Brain microvascular endothelial cell (primary cell): ENCODE data around the gene BTRC.
"Not testable (repeated sequence)": the region's sequence is repeated elsewhere in the genome, so short reads cannot be mapped to it uniquely, and the experiment has no call there.

Source experiments
- DNase-seq: peaks from one replicate; pipeline ENCODE4 v3.0.0-alpha.2; 2020
- H3K27ac ChIP-seq: fragments of 250-450 bp; sonication (Bioruptor Pico); 2 replicates; pipeline ENCODE4 v1.5.1; 2020; ENCODE audit warnings: mild to moderate bottlenecking, moderate library complexity
- H3K27me3 ChIP-seq: fragments of 250-450 bp; sonication (Bioruptor Pico); replicated peaks from 2 replicates; pipeline ENCODE4 v1.5.1; 2020; ENCODE audit warnings: mild to moderate bottlenecking
- H3K36me3 ChIP-seq: fragments of 250-450 bp; sonication (Bioruptor Pico); replicated peaks from 2 replicates; pipeline ENCODE4 v1.5.1; 2020; ENCODE audit warnings: mild to moderate bottlenecking
- H3K4me3 ChIP-seq: 2 replicates; pipeline ENCODE4 v1.5.1; 2011; ENCODE audit warnings: low read depth, mild to moderate bottlenecking, control low read depth, low read length, moderate library complexity
- in situ Hi-C: cut with HindIII; loops from 2 replicates; pipeline ENCODE4 v1.10.0; 2017; ENCODE audit warnings: low sequenced_read_pairs, low pct_ligation_motif_present
- TF ChIP-seq, protein P1 (sequence below): IDR thresholded peaks from 2 replicates; pipeline ENCODE4 v1.5.1; 2011; ENCODE audit warnings: low read depth, mild to moderate bottlenecking, moderate library complexity, low read length, control low read depth, inconsistent platforms; ENCODE audit errors: missing control alignments

BTRC gene

DNA sequence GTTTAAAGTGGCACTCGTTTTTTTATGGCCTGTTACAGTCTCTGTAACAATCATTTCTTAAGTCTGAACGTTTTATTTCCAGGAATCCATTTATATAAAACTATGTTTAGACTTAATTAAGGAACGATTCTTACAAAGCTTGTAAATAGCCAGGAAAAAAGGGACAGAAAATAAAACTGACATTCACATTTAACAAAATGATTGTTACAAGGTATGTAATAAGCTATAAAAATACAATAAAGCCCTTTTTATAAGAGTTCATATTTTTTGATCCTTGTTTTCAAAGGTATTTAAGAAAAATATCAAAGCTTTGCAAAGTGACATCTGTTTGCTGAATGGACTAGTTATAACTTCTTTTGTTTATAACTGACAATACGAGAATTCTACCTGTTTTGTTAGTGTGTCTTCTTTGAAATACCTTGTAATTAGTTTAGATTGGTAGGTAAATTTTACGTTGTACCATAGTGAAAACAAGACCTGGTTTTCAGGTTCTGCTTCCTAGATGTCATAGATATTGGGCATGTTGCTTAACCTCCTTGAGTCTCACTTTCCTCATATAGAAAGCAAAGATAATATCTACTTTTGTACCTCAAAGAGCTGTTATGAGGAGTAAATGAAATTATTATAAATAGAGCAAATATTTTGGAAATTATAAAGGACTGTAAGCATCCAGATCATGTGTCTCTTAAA is 25.8 kb downstream of the BTRC start:
- H3K27me3 ChIP-seq: no peaks in the 10 kb centered on the region
- no peaks in the 10 kb centered on the region for H3K36me3 ChIP-seq
- DNase-seq: no peak
- no peak overlapping the region for H3K4me3 ChIP-seq
- TF ChIP-seq, protein P1, sequence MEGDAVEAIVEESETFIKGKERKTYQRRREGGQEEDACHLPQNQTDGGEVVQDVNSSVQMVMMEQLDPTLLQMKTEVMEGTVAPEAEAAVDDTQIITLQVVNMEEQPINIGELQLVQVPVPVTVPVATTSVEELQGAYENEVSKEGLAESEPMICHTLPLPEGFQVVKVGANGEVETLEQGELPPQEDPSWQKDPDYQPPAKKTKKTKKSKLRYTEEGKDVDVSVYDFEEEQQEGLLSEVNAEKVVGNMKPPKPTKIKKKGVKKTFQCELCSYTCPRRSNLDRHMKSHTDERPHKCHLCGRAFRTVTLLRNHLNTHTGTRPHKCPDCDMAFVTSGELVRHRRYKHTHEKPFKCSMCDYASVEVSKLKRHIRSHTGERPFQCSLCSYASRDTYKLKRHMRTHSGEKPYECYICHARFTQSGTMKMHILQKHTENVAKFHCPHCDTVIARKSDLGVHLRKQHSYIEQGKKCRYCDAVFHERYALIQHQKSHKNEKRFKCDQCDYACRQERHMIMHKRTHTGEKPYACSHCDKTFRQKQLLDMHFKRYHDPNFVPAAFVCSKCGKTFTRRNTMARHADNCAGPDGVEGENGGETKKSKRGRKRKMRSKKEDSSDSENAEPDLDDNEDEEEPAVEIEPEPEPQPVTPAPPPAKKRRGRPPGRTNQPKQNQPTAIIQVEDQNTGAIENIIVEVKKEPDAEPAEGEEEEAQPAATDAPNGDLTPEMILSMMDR: no peak
- in situ Hi-C loops: no loop called here
- H3K27ac ChIP-seq: no peak overlapping the region

DNA sequence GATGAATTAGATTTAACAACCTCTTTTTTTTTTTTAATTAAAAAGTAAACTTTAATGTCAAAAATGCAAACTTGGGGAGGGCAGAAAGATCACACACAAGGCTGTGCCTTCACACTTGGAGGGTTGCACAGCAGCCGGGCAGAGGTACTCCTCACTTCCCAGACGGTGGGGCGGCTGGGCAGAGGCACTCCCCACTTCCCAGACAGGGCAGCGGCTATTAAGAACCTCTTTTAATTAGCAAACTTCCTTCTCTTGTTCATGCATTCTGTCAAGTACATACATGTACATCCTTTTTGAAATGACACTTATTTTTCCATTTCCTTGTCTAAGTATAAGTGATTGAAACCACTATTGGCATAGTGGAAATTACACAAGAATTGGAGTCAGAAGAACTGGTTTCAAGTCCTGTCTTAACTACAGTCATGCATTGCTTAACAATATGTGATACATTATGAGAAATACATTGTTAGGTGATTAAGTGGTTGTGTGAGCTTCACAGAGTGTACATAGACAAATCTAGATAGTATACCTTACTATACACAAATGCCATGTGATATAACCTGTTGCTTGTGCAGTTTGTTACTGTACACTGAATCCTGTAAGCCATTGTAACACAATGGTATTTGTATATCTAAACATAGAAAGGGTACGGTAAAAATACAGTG is 26.5 kb downstream of the BTRC start:
- Histone ChIP-seq H3K36me3 (no peaks in the 10 kb centered on the region), H3K4me3 (no peak overlapping the region), H3K27ac (no peak overlapping the region), H3K27me3 (no peaks in the 10 kb centered on the region)
- DNase-seq: no peak
- TF ChIP-seq, protein P1: no peak
- in situ Hi-C loops: no loop called here

DNA sequence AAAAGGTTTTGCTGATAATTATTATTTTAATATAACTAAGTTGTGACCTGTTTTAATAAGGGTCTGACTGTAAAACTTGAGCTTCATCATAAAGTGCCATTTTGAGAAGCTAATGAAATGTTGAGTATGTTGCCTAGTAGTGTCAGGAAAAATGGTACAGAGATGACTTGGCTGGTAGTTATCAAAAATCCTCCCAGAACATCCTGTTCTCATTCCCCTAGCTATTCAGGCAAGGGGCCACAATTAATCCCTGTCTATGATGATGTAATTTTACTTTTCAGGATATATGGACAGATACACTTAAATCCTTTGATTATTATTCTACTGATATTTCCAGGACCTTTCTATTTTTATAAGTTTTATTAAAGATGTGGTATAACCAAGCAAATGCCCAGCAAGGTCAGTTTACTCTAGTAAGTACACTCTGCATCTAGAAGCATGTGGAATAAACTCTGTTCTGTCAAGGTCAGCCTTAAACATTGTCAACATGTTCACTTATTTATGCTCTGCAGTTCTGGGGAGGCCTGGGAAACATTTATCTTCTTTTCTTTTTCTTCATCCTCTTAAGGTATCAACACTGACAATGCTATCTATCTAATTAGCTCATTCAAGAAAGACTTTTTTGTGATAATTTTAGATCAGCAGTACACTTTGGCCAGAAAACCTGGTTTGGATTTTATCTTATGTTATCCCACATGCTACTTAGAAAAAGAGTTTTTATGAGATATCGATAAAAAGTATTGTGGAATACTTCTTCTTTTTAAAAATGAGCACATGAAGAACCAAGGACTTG is 32.1 kb downstream of the BTRC start:
- H3K27me3 ChIP-seq: no peaks in the 10 kb centered on the region
- no peak for DNase-seq
- no peak overlapping the region for H3K4me3 ChIP-seq
- H3K27ac ChIP-seq: no peak overlapping the region
- no peaks in the 10 kb centered on the region for H3K36me3 ChIP-seq
- TF ChIP-seq, protein P1: no peak
- in situ Hi-C loops: no loop called here

DNA sequence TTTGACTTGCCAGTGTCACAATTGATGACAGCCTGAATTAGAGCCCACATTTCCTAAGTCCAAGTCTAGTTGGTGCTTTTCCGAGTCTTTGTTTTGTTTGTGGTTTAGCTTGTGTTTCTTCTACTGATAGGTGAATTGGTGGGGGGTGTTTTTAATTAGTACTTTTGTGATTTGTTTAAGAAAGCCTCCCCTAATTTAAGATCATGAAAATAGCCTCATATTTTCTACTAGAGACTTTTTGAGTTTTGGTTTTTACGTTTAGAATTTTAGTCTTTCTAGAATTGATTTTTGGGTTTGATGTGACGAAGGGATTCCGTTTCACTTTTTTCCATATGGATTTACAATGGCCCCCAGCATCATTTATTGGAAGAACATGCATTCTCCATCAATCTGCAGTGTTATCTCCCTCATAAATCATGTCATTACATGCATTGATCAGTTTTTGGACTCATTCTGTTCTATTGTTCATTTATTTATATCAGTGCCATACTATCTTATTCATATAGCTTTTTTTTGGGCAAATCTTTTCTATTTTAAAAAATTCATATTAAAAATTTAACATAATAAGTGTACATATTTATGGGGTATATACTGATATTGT is 32.8 kb downstream of the BTRC start:
- TF ChIP-seq, protein P1: no peak
- in situ Hi-C loops: no loop called here
- Histone ChIP-seq H3K36me3 (no peaks in the 10 kb centered on the region), H3K4me3 (no peak overlapping the region), H3K27ac (no peak overlapping the region), H3K27me3 (no peaks in the 10 kb centered on the region)
- DNase-seq: no peak

DNA sequence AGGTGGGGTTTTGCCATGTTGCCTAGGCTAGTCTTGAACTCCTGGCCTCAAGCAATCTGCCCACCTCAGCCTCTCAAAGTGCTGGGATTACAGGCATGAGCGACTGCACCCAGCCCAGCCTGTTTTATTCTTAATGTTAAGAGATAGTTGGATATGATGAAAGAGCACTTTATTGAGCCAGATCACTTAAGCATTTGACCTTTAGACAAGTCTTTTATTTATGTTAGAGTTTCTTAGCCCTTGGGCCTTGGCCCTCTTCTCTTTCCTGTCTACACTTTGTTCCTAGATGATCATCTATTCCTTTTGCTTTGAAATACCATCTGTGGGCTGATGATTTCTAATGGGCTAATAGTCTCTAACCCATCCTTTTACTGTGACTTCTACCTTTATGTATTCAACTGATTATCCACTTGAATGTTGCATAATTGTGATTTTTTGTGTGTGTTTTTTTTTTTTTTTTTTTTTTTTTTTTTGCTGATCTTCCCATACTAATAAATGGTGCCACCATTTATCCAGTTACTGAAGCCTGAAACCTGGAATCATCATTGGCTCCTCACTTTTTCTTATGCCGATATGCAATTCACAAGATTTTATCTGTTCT is 34.8 kb downstream of the BTRC start:
- H3K36me3 ChIP-seq: no peaks in the 10 kb centered on the region
- no peaks in the 10 kb centered on the region for H3K27me3 ChIP-seq
- in situ Hi-C loops: no loop called here
- TF ChIP-seq, protein P1: no peak
- no peak overlapping the region for H3K4me3 ChIP-seq
- H3K27ac ChIP-seq: no peak overlapping the region
- no peak for DNase-seq

DNA sequence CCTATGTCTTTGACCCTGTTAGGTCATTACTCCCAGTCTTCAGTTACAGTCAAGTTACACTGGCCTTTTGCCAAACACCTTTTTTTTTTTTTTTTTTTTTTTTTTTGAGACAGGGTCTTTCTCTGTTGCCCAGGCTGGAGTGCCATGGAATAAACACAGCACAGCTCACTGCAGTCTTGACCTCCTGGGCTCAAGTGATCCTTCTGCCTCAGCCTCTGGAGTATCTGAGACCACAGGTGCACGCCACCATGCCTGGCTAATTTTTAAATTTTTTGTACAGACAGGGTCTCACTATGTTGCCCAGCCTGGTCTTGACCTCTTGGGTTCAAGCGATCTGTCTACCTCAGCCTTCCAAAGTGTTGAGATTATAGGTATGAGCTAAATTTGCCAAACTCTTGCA is 35.6 kb downstream of the BTRC start:
- H3K27ac ChIP-seq, H3K27me3 ChIP-seq, H3K4me3 ChIP-seq, H3K36me3 ChIP-seq, DNase-seq, in situ Hi-C loops: not testable (repeated sequence)
